ENCODE results near the gene LAD1.

LAD1 gene

DNA sequence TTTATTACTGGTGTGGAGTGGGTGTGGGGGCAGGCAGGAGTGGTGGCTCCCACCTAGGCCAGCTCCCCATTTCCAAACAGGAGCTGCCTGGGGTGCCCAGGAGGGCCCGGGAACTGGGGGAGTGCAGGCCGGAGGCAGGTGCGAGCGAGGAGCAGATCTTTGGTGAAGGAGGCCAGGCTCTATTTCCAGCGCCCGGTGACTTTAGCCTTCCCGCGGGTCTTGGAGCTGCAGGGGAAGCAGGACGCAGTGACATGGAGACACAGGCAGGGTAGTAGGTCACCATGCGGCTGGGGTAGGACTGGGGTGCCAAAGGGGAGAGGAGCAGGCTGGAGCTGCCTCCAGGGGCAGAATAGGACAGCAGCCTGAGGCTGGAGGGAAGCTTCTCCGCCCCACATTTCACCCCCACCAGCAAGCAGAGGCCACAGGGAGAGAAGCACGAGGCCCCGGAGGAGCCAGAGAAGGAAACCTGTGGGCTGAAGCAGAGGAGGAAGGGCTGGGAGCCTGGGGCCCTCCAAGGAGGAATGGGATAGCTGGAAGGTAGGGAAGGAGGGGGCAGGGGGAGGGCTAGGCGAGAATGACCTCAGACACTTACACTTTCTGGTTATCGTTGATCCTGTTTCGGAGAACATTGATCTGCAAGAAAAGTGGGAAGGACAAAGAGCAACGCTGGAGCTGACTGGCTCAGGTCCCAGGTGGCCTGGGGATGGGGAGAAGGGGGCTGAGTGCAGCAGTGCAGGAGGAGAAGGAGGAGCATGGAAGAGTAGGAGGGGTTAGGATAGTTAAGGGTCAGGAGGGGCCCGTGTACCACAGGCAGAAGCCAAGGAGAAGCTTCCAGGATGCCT, 39.9 kb downstream of the LAD1 start:
- ChIA-PET CTCF (interaction anchor here (0.6 to 3.1 kb wide), 3 partner anchors 12 to 105 kb away, joined by 3 to 10 read pairs (median 5); no protein-coding TSS in a partner anchor), POLR2A (interaction anchor here (0.8 kb wide), 1 partner anchor 108 kb away, joined by 3 read pairs; no protein-coding TSS in a partner anchor)
- DNase-seq (ENCODE audit: extremely low spot score), result no peak
- TF ChIP-seq BHLHE40 (IDR thresholded peaks at IDR 0.05; ENCODE audit: borderline replicate concordance), result no peak
- TF ChIP-seq TARDBP (IDR thresholded peaks at IDR 0.05), result no peak
- no peak for TF ChIP-seq SP1 (IDR thresholded peaks at IDR 0.05)
- TF ChIP-seq ARNT (IDR thresholded peaks at IDR 0.05), result no peak
- TF ChIP-seq ZNF384 (IDR thresholded peaks at IDR 0.05), result no peak
- no peak for TF ChIP-seq NFRKB (IDR thresholded peaks at IDR 0.05)
- no peak for TF ChIP-seq ELF4 (IDR thresholded peaks at IDR 0.05)
- no peak for TF ChIP-seq LEF1 (IDR thresholded peaks at IDR 0.05; ENCODE audit: borderline replicate concordance)
- no peak for TF ChIP-seq PKNOX1 (IDR thresholded peaks at IDR 0.05)
- no peak for TF ChIP-seq FOXM1 (IDR thresholded peaks at IDR 0.05; ENCODE audit: borderline replicate concordance)

DNA sequence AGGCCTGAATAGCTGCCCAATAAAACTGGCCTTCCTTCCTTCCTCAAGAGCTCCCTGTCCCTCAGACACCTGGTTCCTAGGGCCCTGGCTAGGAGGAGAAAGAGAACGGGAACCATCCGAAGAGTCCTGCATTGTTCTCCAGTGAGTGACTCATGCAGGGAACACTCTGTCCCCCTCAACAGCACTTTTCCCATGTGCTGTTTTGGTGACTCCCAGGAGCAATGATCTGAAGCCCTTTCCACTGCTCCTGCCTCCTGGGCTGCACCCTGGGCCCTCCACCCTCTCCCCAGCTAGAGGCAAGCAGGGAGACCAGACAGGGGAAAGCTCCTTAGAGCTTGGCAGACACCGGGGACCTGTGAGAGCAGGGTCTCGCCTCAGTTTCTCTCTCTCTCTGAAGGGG, 40.5 kb downstream of the LAD1 start:
- ChIA-PET POLR2A (no interaction called here), CTCF (interaction anchor here (0.6 to 1.3 kb wide), 3 partner anchors 24 to 105 kb away, joined by 3 to 5 read pairs (median 3); no protein-coding TSS in a partner anchor)
- TF ChIP-seq NFRKB (IDR thresholded peaks at IDR 0.05), result no peak
- no peak for TF ChIP-seq FOXK2 (IDR thresholded peaks at IDR 0.05)
- TF ChIP-seq ZNF384 (IDR thresholded peaks at IDR 0.05), result no peak
- no peak for TF ChIP-seq FOXA1 (IDR thresholded peaks at IDR 0.05)
- TF ChIP-seq BHLHE40 (IDR thresholded peaks at IDR 0.05; ENCODE audit: borderline replicate concordance), result no peak
- no peak for TF ChIP-seq SUZ12 (IDR thresholded peaks at IDR 0.05)
- no peak for DNase-seq (ENCODE audit: extremely low spot score)

DNA sequence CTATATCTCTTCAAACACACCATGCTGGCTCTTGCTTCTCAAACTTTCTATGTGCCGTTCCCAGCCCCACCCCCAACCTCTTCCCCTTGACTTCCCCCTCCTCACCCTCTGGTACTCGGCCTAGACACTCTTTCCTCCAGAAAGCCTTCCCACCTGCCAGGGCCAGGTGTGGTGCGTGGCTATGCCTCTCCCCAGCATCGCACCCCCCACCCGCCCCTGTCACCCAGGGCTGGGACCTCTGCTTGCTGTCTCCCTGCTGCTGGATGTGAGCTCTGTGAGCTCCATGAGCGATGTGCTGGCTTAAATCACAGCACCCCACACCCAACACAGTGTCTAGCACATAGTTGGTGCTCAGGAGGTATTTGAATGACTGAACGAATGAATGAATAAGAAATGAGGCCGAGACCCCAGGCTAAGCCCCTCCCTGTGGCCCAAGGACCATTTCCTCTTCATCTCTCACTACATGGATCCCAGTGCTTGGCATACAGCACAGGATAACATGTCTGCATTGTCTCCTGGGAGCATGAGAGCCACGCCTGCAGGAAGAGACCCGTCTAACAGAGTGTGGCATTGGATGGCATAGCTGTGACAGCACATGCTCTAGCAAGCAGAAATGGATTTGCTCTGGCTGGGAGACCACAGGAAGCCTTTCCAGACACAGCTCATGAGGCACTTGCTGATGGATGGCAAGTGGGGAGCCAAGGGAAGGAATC, 41.3 kb downstream of the LAD1 start:
- DNase-seq (ENCODE audit: extremely low spot score), result no peak
- TF ChIP-seq ZNF384 (IDR thresholded peaks at IDR 0.05) (no peak), PKNOX1 (IDR thresholded peaks at IDR 0.05) (no peak), HDGF (IDR thresholded peaks at IDR 0.05; ENCODE audit: borderline replicate concordance) (no peak), ARNT (IDR thresholded peaks at IDR 0.05) (no peak), ELF4 (IDR thresholded peaks at IDR 0.05) (no peak), LEF1 (IDR thresholded peaks at IDR 0.05; ENCODE audit: borderline replicate concordance) (no peak), CTBP1 (IDR thresholded peaks at IDR 0.05; ENCODE audit: borderline replicate concordance) (no peak), NFRKB (IDR thresholded peaks at IDR 0.05) (no peak), FOXK2 (IDR thresholded peaks at IDR 0.05) (no peak), FOXA1 (IDR thresholded peaks at IDR 0.05) (no peak), TARDBP (IDR thresholded peaks at IDR 0.05) (no peak), L3MBTL2 (conservative IDR thresholded peaks at IDR 0.05) (no peak), SUZ12 (IDR thresholded peaks at IDR 0.05) (no peak), SP1 (IDR thresholded peaks at IDR 0.05) (no peak), BHLHE40 (IDR thresholded peaks at IDR 0.05; ENCODE audit: borderline replicate concordance) (no peak), FOXM1 (IDR thresholded peaks at IDR 0.05; ENCODE audit: borderline replicate concordance) (no peak)
- ChIA-PET CTCF (interaction anchor here (1.3 kb wide), 1 partner anchor 104 kb away, joined by 3 read pairs; no protein-coding TSS in a partner anchor), POLR2A (no interaction called here)

DNA sequence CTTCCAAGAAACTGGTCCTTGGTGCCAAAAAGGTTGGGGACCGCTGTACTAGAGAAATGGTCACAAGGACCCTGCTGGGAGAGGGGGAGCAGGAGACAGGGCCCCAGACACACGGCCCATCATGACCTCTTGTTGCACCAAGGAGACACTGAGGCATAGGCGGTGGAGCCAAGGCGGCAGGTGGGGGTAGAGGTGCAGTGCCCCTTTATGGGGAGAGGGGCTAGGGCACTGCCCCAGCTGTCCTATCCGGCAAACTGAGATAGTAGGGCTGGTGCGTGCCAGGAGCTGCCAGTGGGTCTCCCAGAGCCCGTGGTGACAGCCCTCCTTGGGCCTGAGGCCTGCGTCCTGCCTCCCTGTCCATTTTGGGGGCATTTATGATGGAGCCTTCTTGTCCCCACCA, 41.9 kb downstream of the LAD1 start:
- CTCF ChIA-PET, result interaction anchor here (1.3 kb wide), 1 partner anchor 103 kb away, joined by 3 read pairs; no protein-coding TSS in a partner anchor
- DNase-seq (ENCODE audit: extremely low spot score), result no peak
- POLR2A ChIA-PET, result no interaction called here
- TF ChIP-seq CTBP1 (IDR thresholded peaks at IDR 0.05; ENCODE audit: borderline replicate concordance) (no peak), FOXK2 (IDR thresholded peaks at IDR 0.05) (no peak), SP1 (IDR thresholded peaks at IDR 0.05) (no peak), L3MBTL2 (conservative IDR thresholded peaks at IDR 0.05) (no peak), PKNOX1 (IDR thresholded peaks at IDR 0.05) (no peak), ARNT (IDR thresholded peaks at IDR 0.05) (no peak), TARDBP (IDR thresholded peaks at IDR 0.05) (no peak), FOXM1 (IDR thresholded peaks at IDR 0.05; ENCODE audit: borderline replicate concordance) (no peak), NFRKB (IDR thresholded peaks at IDR 0.05) (no peak), HDGF (IDR thresholded peaks at IDR 0.05; ENCODE audit: borderline replicate concordance) (no peak)

GRCh38 chr1:201356701-201357100, 42.4 kb downstream of the LAD1 start:
- CTCF ChIA-PET, result no interaction called here
- no peak for DNase-seq (ENCODE audit: extremely low spot score)
- POLR2A ChIA-PET, result no interaction called here
- TF ChIP-seq ZNF384 (IDR thresholded peaks at IDR 0.05), result no peak
- TF ChIP-seq ELF4 (IDR thresholded peaks at IDR 0.05), result no peak
- TF ChIP-seq PKNOX1 (IDR thresholded peaks at IDR 0.05), result no peak
- no peak for TF ChIP-seq ARNT (IDR thresholded peaks at IDR 0.05)
- no peak for TF ChIP-seq CTBP1 (IDR thresholded peaks at IDR 0.05; ENCODE audit: borderline replicate concordance)
- no peak for TF ChIP-seq FOXK2 (IDR thresholded peaks at IDR 0.05)
- TF ChIP-seq HDGF (IDR thresholded peaks at IDR 0.05; ENCODE audit: borderline replicate concordance), result no peak
- no peak for TF ChIP-seq BHLHE40 (IDR thresholded peaks at IDR 0.05; ENCODE audit: borderline replicate concordance)
- TF ChIP-seq SP1 (IDR thresholded peaks at IDR 0.05), result no peak
- TF ChIP-seq FOXM1 (IDR thresholded peaks at IDR 0.05; ENCODE audit: borderline replicate concordance), result no peak
- TF ChIP-seq FOXA1 (IDR thresholded peaks at IDR 0.05), result no peak
- TF ChIP-seq L3MBTL2 (conservative IDR thresholded peaks at IDR 0.05), result no peak
- no peak for TF ChIP-seq NFRKB (IDR thresholded peaks at IDR 0.05)
- no peak for TF ChIP-seq SUZ12 (IDR thresholded peaks at IDR 0.05)

Measured in HEK293T (cell line).